ENCODE measurements around the gene RERE.

DNA sequence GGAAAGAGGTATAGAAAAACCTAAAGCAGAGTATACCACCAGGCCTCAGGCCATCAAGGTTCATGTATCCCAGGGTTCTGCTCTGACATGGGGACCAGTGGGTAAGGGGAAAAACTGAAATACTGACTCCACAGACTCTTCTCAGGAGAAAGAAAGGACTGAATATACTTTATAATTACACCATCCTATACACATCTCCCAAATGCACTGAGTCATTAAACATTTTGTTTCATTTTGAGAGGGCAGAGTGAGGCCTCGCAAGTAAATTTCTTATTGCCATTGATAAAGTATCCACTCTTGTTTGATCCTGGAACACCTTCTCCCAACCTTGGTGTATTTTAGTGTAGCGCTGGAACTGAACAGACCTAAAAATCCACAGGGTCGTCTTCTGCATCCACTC lies 251.6 kb downstream of the RERE start:
- TF ChIP-seq, protein P1, sequence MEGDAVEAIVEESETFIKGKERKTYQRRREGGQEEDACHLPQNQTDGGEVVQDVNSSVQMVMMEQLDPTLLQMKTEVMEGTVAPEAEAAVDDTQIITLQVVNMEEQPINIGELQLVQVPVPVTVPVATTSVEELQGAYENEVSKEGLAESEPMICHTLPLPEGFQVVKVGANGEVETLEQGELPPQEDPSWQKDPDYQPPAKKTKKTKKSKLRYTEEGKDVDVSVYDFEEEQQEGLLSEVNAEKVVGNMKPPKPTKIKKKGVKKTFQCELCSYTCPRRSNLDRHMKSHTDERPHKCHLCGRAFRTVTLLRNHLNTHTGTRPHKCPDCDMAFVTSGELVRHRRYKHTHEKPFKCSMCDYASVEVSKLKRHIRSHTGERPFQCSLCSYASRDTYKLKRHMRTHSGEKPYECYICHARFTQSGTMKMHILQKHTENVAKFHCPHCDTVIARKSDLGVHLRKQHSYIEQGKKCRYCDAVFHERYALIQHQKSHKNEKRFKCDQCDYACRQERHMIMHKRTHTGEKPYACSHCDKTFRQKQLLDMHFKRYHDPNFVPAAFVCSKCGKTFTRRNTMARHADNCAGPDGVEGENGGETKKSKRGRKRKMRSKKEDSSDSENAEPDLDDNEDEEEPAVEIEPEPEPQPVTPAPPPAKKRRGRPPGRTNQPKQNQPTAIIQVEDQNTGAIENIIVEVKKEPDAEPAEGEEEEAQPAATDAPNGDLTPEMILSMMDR (conservative IDR thresholded peaks at IDR 0.05 in 1 of 2, IDR thresholded peaks at IDR 0.05 in 1 of 2; ENCODE audit: extremely low read depth in 1 of 2, insufficient read depth in 1 of 2, low read depth in 1 of 2, low read length in 2 of 2), result no peak
- no peak for TF ChIP-seq EZH2 (IDR thresholded peaks at IDR 0.05; ENCODE audit: borderline replicate concordance, low read length)
